Pancreas (tissue), 10 donors: ENCODE measurements around the gene KIT. TPM values are rescaled to one million over a fixed set of nuclear protein-coding genes. Genes with fewer than 3 reads are reported as not detected.

Experiments
- ATAC-seq, 4 donors: fragments of 200-7000 bp; cut with Tn5 transposase; one replicate each; pipeline versions ENCODE4 v1.8.0 to v1.9.1; 2020; ENCODE audit warnings: mild to moderate bottlenecking in 4 of 4, moderate library complexity in 4 of 4
- DNase-seq, 6 donors: peaks; one replicate each; pipeline ENCODE4 v3.0.0-alpha.2; 2020
- FAIRE-seq: peaks from 2 replicates; lab custom pipeline; 2012; peaks lifted over from hg19 to GRCh38; lab: Jason Lieb, UNC
- H3K27ac ChIP-seq, 4 donors: fragments of 200-600 bp; sonication (generic); 1 replicate in 3 of 4; 2 replicates in 1 of 4; pipeline versions ENCODE4 v1.5.0 to v1.8.0; 2020
- H3K27me3 ChIP-seq, 4 donors: fragments of 200-600 bp; one replicate each; pipeline ENCODE4 v1.8.0; 2021
- H3K36me3 ChIP-seq, 3 donors: fragments of 200-600 bp; sonication (generic) in 1 of 3; one replicate each; pipeline versions ENCODE4 v1.5.0 to v1.8.0; 2020 to 2021
- H3K4me1 ChIP-seq, 3 donors: fragments of 200-600 bp; one replicate each; pipeline ENCODE4 v1.8.0; 2021
- H3K4me3 ChIP-seq, 4 donors: fragments of 200-600 bp; sonication (generic) in 2 of 4; one replicate each; pipeline versions ENCODE4 v1.5.0 to v1.8.0; 2020 to 2021
- H3K9me3 ChIP-seq, 4 donors: fragments of 200-600 bp; one replicate each; pipeline ENCODE4 v1.8.0; 2021
- CTCF ChIP-seq, 4 donors: fragments of 200-600 bp; sonication (generic) in 3 of 4; IDR thresholded peaks; one replicate each; pipeline versions ENCODE4 v1.5.0 to v1.8.0; 2021; ENCODE audit warnings: antibody characterized with exemption in 4 of 4
- WGBS, 2 donors: extraction: QIAGEN DNeasy Blood & Tissue Kit; methylation state at CpG; one replicate each; pipeline ENCODE4 v1.1.7; 2013; 5-methylcytosine and 5-hydroxymethylcytosine counted together
- intact Hi-C, 3 donors: fragments of 100-400 bp; cut with DNase I; formaldehyde crosslinking; loops; one replicate each; pipeline versions ENCODE4 v1.11.1 to v1.14.2; 2022
- polyA plus RNA-seq, 2 donors: library from polyadenylated mRNA; stranded (reverse); fragments of 200-250 nt; gene quantifications; one replicate each; pipeline ENCODE4 v1.2.3, GENCODE V29; 2013
- total RNA-seq, 6 donors: library from RNA; stranded (reverse); fragmentation: NEBNext Ultra II Directional in 4 of 6; extraction: Animal tissue kit (Norgen Biotek cat#: 25700) in 4 of 6; gene quantifications; one replicate each; pipeline versions ENCODE4 v1.2.1 to v1.2.4, GENCODE V29; 2021 to 2023
- donor health status: healthy with polysubstance abuse.
- donor health status: DM: no; HTN: no; CAD: no; lungs with moderate emphysema.
- donor health status: DM: no; HTN: no; CAD: no.
- donor health status: control.
- donor health status: control.
- donor health status: Bipolar disorder and iron deficiency.
- donor health status: DM: yes; HTN: yes; CAD: no.
- donor health status: DM: no; HTN: no; CAD: no.
- donor health status: DM: no; HTN: no; CAD: no.
- donor health status: DM: yes; HTN: yes; CAD: no.

The KIT gene
- total and polyA plus RNA-seq, 8 donors = 0.23 to 4.0 (median 1.4) TPM

GRCh38 chr4:54695337-54695736 is 37.6 kb downstream of the KIT start:
- WGBS, 2 donors = 76 to 83% methylated on average over 12 of the region's 12 CpGs
- Histone ChIP-seq H3K36me3 (no peaks in the 10 kb centered on the region), H3K27ac (no peak overlapping the region), H3K9me3 (no peaks in the 10 kb centered on the region), H3K4me1 (no peaks in the 10 kb centered on the region), H3K4me3 (no peak overlapping the region), H3K27me3 (no peaks in the 10 kb centered on the region)
- intact Hi-C loops = no loop called here
- ATAC-seq = no peak
- no peak for TF ChIP-seq CTCF (IDR thresholded peaks at IDR 0.05)
- DNase-seq = no peak
- FAIRE-seq = no peak

GRCh38 chr4:54695788-54696187 is 38.0 kb downstream of the KIT start:
- no peak for FAIRE-seq
- intact Hi-C loops = no loop called here
- H3K36me3 ChIP-seq = no peaks in the 10 kb centered on the region
- no peak overlapping the region for H3K27ac ChIP-seq
- no peak overlapping the region for H3K4me3 ChIP-seq
- no peak for DNase-seq
- no peaks in the 10 kb centered on the region for H3K4me1 ChIP-seq
- H3K9me3 ChIP-seq = no peaks in the 10 kb centered on the region
- no peaks in the 10 kb centered on the region for H3K27me3 ChIP-seq
- no peak for TF ChIP-seq CTCF (IDR thresholded peaks at IDR 0.05)
- 83 to 92% methylated on average over 3 of the region's 3 CpGs for WGBS, 2 donors
- ATAC-seq = no peak

GRCh38 chr4:54696649-54697048 is 38.9 kb downstream of the KIT start:
- TF ChIP-seq CTCF (IDR thresholded peaks at IDR 0.05) = no peak
- H3K36me3 ChIP-seq = no peaks in the 10 kb centered on the region
- 85 to 89% methylated on average over 5 of the region's 5 CpGs for WGBS, 2 donors

GRCh38 chr4:54700986-54701385 is 43.2 kb downstream of the KIT start:
- Histone ChIP-seq H3K9me3 (no peaks in the 10 kb centered on the region), H3K27me3 (no peaks in the 10 kb centered on the region), H3K4me1 (no peaks in the 10 kb centered on the region), H3K4me3 (no peak overlapping the region), H3K27ac (no peak overlapping the region), H3K36me3 (no peaks in the 10 kb centered on the region)
- TF ChIP-seq CTCF (IDR thresholded peaks at IDR 0.05) = no peak
- intact Hi-C loops = no loop called here
- no peak for DNase-seq
- no peak for ATAC-seq
- WGBS, 2 donors = 7% methylated on average over 2 of the region's 2 CpGs
- FAIRE-seq = no peak

More at GRCh38 chr4:54696649-54697048, 38.9 kb downstream of the KIT start:
- intact Hi-C loops = no loop called here
- FAIRE-seq = no peak
- Histone ChIP-seq H3K9me3 (no peaks in the 10 kb centered on the region), H3K4me3 (no peak overlapping the region), H3K27me3 (no peaks in the 10 kb centered on the region), H3K27ac (no peak overlapping the region), H3K4me1 (no peaks in the 10 kb centered on the region)
- ATAC-seq = no peak
- no peak for DNase-seq

- no peak for DNase-seq
- intact Hi-C loops = no loop called here
- Histone ChIP-seq H3K27ac (no peak overlapping the region), H3K4me1 (no peaks in the 10 kb centered on the region), H3K9me3 (no peaks in the 10 kb centered on the region), H3K4me3 (no peak overlapping the region), H3K27me3 (no peaks in the 10 kb centered on the region), H3K36me3 (no peaks in the 10 kb centered on the region)
- ATAC-seq = no peak
- FAIRE-seq = no peak
- TF ChIP-seq CTCF (IDR thresholded peaks at IDR 0.05) = no peak
- 69 to 73% methylated on average over 4 of the region's 4 CpGs for WGBS, 2 donors
Measured at GRCh38 chr4:54703182-54703581, 45.4 kb downstream of the KIT start.
